ENCODE measurements around the gene RNF213.

The RNF213 gene

GRCh38 chr17:80356231-80356856, 95.7 kb downstream of the RNF213 start:
- DNase-seq: no peak

- no peak for DNase-seq
Observed at GRCh38 chr17:80358131-80358530, 97.5 kb downstream of the RNF213 start.

- DNase-seq: no peak
Observed at GRCh38 chr17:80358861-80359260, 98.2 kb downstream of the RNF213 start.

- DNase-seq: no peak
Observed at GRCh38 chr17:80359422-80360110, 98.9 kb downstream of the RNF213 start.

GRCh38 chr17:80360396-80360795, 99.7 kb downstream of the RNF213 start:
- no peak for DNase-seq

GRCh38 chr17:80361495-80362220, 101.0 kb downstream of the RNF213 start:
- peak; percentile 15 for DNase-seq

GRCh38 chr17:80362428-80363119, 101.9 kb downstream of the RNF213 start:
- no peak for DNase-seq

- no peak for DNase-seq
Observed at GRCh38 chr17:80363120-80363515, 102.5 kb downstream of the RNF213 start.

- DNase-seq: no peak
Observed at GRCh38 chr17:80363518-80364090, 103.0 kb downstream of the RNF213 start.

GRCh38 chr17:80364091-80364691, 103.5 kb downstream of the RNF213 start:
- peak; percentile 36 for DNase-seq

GRCh38 chr17:80365001-80365965, 104.6 kb downstream of the RNF213 start:
- no peak for DNase-seq

GRCh38 chr17:80365983-80366382, 105.3 kb downstream of the RNF213 start:
- no peak for DNase-seq

GRCh38 chr17:80367503-80367902, 106.9 kb downstream of the RNF213 start:
- no peak for DNase-seq

GRCh38 chr17:80371196-80371595, 110.5 kb downstream of the RNF213 start:
- DNase-seq: no peak

- DNase-seq: no peak
Observed at GRCh38 chr17:80372456-80372855, 111.8 kb downstream of the RNF213 start.

- DNase-seq: no peak
Observed at GRCh38 chr17:80372922-80373570, 112.4 kb downstream of the RNF213 start.

GRCh38 chr17:80374039-80374731, 113.5 kb downstream of the RNF213 start:
- no peak for DNase-seq

- DNase-seq: no peak
Observed at GRCh38 chr17:80374732-80375585, 114.3 kb downstream of the RNF213 start.

GRCh38 chr17:80376531-80376930, 115.9 kb downstream of the RNF213 start:
- no peak for DNase-seq
